BE2C (cell line): Measurements from ENCODE around the gene EIF3B.
A peak's percentile ranks its signal among the peaks of the same experiment; 100 is the strongest.
"Not testable (repeated sequence)": the region's sequence is repeated elsewhere in the genome, so short reads cannot be mapped to it uniquely, and the experiment has no call there.

Experiments
- DNase-seq: peaks from one replicate; pipeline ENCODE4 v3.0.0-alpha.2; 2020
- H3K27me3 ChIP-seq: fragments of 250-450 bp; sonication (Bioruptor Pico); 2 replicates; pipeline ENCODE4 v1.5.1; 2020; ENCODE audit warnings: mild to moderate bottlenecking
- H3K36me3 ChIP-seq: fragments of 250-450 bp; sonication (Bioruptor Pico); 2 replicates; pipeline ENCODE4 v1.5.1; 2020; ENCODE audit warnings: mild to moderate bottlenecking
- H3K4me1 ChIP-seq: fragments of 250-450 bp; sonication (Bioruptor Pico); 2 replicates; pipeline ENCODE4 v1.5.1; 2020
- H3K4me3 ChIP-seq: 2 replicates; pipeline ENCODE4 v1.5.1; 2011; ENCODE audit warnings: low read depth, low read length
- H3K9me3 ChIP-seq: fragments of 250-450 bp; sonication (Bioruptor Pico); 2 replicates; pipeline ENCODE4 v1.5.1; 2020
- TF ChIP-seq, protein P1 (sequence below): IDR thresholded peaks from 2 replicates; pipeline ENCODE4 v1.5.1; 2012; ENCODE audit warnings: mild to moderate bottlenecking, low read depth, low read length

Gene EIF3B

DNA sequence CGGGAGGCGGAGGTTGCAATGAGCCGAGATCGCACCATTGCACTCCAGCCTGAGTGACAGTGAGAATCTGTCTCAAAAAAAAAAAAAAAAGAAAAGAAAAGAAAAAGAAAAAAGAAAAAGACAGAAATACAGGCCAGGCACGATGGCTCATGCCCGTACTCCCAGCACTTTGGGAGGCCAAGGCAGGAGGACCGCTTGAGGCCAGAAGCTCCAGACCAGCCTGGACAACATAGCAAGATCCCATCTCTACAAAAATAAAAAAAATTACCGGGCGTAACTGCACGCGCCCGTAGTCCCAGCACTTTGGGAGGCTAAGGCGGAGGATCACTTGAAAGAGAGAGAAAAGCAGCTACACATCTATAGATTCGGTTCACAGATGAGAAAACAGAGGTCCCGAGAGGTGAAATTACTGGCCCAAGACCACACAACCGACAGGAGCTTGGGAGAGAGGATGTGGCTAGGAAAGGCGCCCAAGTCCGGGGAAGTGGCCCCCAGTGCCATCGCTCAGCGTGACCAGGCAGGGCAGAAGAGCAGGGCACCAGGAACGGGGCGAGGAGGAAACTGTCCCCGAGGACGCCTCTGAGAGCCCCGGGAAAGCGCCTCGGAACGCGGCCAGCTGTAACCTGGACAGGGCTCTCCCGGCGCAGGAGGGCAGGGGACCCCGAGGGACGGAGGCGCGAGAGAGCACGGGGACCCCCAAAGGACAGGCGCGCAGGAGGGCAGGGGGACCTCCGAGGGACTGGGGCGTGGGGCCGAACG lies 41.0 kb upstream of the EIF3B start:
- no peak for DNase-seq
- H3K9me3 ChIP-seq = no peaks in the 10 kb centered on the region
- no peaks in the 10 kb centered on the region for H3K36me3 ChIP-seq
- peak overlapping the region; percentile 76 for H3K4me3 ChIP-seq
- H3K4me1 ChIP-seq = no peaks in the 10 kb centered on the region
- TF ChIP-seq, protein P1, sequence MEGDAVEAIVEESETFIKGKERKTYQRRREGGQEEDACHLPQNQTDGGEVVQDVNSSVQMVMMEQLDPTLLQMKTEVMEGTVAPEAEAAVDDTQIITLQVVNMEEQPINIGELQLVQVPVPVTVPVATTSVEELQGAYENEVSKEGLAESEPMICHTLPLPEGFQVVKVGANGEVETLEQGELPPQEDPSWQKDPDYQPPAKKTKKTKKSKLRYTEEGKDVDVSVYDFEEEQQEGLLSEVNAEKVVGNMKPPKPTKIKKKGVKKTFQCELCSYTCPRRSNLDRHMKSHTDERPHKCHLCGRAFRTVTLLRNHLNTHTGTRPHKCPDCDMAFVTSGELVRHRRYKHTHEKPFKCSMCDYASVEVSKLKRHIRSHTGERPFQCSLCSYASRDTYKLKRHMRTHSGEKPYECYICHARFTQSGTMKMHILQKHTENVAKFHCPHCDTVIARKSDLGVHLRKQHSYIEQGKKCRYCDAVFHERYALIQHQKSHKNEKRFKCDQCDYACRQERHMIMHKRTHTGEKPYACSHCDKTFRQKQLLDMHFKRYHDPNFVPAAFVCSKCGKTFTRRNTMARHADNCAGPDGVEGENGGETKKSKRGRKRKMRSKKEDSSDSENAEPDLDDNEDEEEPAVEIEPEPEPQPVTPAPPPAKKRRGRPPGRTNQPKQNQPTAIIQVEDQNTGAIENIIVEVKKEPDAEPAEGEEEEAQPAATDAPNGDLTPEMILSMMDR = no peak
- H3K27me3 ChIP-seq = no peaks in the 10 kb centered on the region

DNA sequence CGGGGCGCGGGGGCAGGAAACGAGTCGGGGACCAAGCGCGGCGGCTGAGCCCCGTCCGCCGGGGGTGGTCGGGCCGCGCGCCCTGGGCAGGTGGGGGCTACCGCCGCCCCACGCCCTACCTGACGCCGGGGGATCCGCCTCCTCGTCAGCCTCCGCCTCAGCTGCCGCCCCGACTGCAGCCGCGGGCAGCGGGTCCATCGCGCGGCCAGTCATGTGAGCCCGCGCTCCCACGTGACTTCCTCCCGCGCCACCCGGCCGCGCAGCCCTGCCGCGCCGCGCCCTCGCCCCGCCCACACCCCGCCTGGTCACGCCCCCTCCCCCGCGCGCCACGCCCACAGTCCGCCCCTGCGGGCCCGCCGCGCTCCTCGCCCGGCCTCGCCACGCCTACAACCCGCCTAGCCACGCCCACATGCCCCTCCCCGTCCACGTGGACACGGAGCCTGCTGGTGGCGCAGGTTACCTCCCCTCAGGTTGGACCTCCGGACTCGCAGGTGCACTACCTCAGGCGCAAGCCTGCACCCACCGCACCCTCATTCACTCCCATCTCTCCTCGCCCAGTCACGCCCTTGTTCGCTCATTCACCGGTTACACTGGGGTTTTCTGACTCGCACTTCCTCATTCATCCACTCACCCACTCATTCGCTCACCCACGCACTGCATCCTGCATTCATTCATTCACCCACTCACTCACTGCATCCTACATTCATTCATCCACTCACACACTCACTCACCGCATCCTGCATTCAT lies 40.2 kb upstream of the EIF3B start, which contains the start of gene SNX8:
SNX8 (minus strand) TSS at position 233 of the 747 bp plus-strand sequence; CDS start at position 213, 20 bp downstream.
- no peaks in the 10 kb centered on the region for H3K27me3 ChIP-seq
- TF ChIP-seq, protein P1 = no peak
- no peaks in the 10 kb centered on the region for H3K4me1 ChIP-seq
- peak within 1 kb of the TSS; percentile 76 for H3K4me3 ChIP-seq
- no peaks in the 10 kb centered on the region for H3K9me3 ChIP-seq
- H3K36me3 ChIP-seq = no peaks in the 10 kb centered on the region
- DNase-seq = peak; percentile 93

DNA sequence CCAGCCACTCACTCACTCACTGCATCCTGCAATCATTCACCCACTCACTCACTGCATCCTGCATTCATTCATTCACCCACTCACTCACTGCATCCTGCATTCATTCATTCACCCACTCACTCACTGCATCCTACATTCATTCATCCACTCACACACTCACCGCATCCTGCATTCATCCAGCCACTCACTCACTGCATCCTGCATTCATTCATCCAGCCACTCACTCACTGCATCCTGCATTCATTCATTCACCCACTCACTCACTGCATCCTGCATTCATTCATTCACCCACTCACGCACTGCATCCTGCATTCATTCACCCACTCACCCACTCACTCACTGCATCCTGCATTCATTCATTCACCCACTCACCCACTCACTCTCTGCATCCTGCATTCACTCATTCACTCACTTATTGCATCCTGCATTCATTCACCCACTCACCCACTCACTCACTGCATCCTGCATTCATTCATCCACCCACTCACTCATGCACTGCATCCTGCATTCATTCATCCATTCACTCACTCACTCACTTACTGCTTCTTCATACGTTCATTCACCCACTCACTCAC lies 39.6 kb upstream of the EIF3B start:
- not testable (repeated sequence) for H3K4me3 ChIP-seq, H3K9me3 ChIP-seq, H3K4me1 ChIP-seq, H3K36me3 ChIP-seq, H3K27me3 ChIP-seq, DNase-seq

DNA sequence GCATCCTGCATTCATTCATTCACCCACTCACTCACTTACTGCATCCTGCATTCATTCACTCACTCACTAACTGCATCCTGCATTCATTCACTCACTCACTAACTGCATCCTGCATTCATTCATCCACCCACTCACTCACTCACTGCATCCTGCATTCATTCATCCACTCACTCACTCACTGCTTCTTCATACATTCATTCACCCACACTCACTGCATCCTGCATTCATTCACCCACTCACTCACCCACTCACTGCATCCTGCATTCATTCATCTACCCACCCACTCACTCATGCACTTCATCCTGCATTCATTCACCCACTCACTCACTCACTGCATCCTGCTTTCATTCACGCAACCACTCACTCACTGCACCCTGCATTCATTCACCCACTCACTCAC lies 38.8 kb upstream of the EIF3B start:
- H3K4me1 ChIP-seq = no peaks in the 10 kb centered on the region
- no peak overlapping the region for H3K4me3 ChIP-seq

DNA sequence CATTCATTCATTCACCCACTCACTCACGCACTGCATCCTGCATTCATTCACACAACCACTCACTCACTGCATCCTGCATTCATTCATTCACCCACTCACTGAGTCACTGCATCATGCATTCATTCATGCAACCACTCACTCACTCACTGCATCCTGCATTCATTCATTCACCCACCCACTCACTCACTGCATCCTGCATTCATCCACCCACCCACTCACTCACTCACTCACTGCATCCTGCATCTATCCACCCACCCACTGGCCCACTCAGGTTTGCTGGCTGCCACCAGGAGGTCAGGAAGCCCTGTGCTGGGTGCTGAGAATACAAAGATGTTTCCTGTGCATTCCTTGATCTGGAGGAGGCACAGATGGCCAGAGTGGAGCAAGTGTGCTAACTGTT lies 38.0 kb upstream of the EIF3B start:
- TF ChIP-seq, protein P1 = no peak

More for the DNA sequence above, 38.8 kb upstream of the EIF3B start:
- TF ChIP-seq, protein P1 = no peak
- DNase-seq = no peak
- H3K27me3 ChIP-seq = no peaks in the 10 kb centered on the region
- H3K9me3 ChIP-seq = no peaks in the 10 kb centered on the region
- H3K36me3 ChIP-seq = no peaks in the 10 kb centered on the region

DNA sequence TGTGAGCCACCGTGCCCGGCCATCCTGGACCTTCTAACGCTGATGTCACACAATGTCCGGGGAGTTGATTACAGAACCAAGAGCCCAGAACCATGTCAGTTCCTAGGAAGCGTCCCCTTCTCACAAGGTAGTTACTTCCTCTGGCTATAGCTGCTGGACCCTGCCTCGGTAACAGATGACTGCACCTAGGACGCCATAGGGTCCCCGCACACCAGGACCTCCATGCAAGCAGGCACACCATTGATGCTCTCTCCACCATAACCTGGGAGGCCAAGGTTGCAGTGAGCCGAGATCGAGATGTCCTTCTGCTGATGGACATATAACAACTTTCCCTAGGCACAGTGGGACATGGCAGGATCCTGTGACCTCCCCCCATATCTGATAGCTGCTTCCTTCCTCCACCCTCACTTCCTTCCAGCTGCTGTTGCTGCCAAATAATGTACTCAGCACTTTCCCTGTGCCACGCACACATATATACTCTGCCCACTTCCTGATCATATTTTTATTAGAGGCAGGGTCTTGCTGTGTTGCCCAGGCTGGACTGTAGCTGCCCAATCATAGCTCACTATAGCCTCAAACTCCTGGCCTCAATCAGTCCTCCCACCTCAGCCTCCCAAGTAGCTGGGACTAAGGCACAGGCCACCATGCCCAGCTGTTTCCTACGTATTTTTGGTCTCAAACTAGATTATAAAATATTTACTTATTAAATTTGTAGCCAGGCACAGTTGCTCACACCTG lies 36.9 kb upstream of the EIF3B start:
- H3K36me3 ChIP-seq = no peaks in the 10 kb centered on the region
- no peaks in the 10 kb centered on the region for H3K9me3 ChIP-seq
- no peak overlapping the region for H3K4me3 ChIP-seq
- DNase-seq = no peak
- TF ChIP-seq, protein P1 = no peak
- H3K27me3 ChIP-seq = no peaks in the 10 kb centered on the region
- H3K4me1 ChIP-seq = no peaks in the 10 kb centered on the region

More for the DNA sequence above, 38.0 kb upstream of the EIF3B start:
- no peaks in the 10 kb centered on the region for H3K9me3 ChIP-seq
- no peaks in the 10 kb centered on the region for H3K36me3 ChIP-seq
- H3K4me1 ChIP-seq = no peaks in the 10 kb centered on the region
- no peak overlapping the region for H3K4me3 ChIP-seq
- DNase-seq = no peak
- no peaks in the 10 kb centered on the region for H3K27me3 ChIP-seq
